HG02763 (cell line): ENCODE results near the gene PKD1.
"Not testable (repeated sequence)": the region's sequence is repeated elsewhere in the genome, so short reads cannot be mapped to it uniquely, and the experiment has no call there.

Experiments used
- ATAC-seq: cut with Tn5 transposase; IDR thresholded peaks from one replicate; pipeline ENCODE4 v1.9.1; 2021; ENCODE audit warnings: mild to moderate bottlenecking, moderate library complexity; ENCODE audit not compliant: unreplicated experiment

PKD1 gene

GRCh38 chr16:2135770-2136490 is at the start of gene PKD1:
Gene PKD1, minus strand, starts transcription at chr16:2135898. Its CDS starts 209 bp downstream, at chr16:2135689.
- not testable (repeated sequence) for ATAC-seq

- no peak for ATAC-seq
Observed at GRCh38 chr16:2184962-2185361, 49.3 kb upstream of the PKD1 start.

- ATAC-seq = no peak
Observed at GRCh38 chr16:2184346-2184745, 48.6 kb upstream of the PKD1 start.

DNA sequence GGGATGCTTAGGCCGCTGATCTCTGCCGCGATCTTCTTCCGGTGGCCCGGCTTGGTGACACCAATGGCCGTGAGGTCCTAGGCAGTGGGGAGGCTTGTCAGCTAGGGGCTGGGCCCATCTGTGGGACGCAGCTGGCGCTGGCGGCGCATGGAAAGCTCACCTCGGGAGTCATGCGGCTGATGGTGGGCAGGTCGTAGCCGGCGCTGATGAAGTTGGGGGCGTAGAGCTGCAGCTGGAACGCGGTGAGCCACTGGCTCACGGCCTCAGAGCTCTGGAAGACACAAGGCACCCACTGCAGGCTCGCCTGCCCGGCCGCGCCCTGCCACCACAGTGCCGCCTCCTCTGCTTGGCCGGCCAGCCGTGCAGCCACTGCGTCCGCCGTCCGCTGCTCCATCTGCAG is 48.0 kb upstream of the PKD1 start:
- ATAC-seq = no peak

DNA sequence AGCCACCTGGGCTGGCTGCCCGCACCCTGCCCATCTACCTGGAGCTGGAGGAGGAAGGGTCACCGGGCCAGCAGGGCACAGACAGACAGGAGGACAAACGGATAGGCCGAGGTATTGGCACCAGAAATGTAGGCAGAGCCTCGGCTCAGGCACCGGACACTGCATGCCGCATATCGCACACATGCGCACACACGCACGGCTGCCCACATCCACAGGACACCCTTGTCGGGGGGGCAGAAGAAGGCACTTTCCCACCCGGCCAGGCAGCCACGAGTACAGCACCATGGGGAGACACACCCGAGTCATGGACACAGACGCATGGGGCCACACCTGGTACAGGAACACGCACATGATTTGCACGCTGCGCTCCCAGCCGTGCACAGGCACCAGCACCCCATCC is 46.3 kb upstream of the PKD1 start:
- ATAC-seq = no peak

DNA sequence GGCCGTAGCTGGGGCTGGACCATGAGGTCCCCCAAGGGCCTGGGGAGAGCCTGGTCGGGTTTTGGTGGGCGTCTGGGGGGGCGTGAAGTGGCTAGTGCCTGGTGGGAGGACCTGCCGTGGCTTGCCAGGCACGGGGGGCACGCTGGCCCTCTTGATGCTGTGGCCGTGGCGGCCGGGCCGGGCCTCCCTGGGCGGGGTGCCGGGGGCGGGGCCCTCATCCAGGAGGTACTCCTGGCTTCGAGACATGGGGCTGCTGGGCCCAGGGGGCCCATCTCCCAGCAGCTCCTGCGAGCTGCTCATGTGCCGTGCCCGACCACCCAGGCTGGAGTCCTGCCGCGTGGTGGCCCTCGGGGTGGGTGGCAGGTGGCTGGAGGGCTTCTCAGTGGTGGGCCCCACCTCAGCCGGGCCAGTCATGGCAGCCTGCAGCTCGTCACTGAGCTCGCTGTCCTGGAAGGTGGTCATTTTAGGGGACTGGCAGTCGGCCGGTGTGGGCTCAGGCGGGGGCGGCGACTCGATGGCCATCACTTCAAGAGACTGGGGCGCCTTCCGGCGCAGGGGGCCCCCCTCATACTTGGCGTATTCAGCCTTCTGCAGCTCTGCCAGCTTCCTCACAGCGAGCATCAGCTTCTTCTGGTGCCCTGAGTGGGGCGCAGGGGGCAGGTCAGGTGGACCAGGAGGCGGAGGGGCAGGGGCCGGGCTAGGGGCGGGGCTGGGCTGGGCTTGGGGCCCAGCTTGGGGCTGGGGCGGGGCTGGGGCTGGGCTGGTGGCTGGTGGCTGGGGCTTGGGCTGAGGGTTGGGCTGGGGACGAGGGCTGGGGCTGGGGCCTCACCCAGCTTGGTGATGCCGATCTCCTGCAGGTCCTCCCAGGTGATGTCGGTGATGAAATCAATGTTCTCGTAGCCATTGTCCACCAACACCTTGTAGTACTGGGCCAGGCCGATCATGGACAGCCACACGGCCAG is 45.5 kb upstream of the PKD1 start:
- ATAC-seq = no peak

GRCh38 chr16:2180461-2180860 is 44.8 kb upstream of the PKD1 start:
- no peak for ATAC-seq

DNA sequence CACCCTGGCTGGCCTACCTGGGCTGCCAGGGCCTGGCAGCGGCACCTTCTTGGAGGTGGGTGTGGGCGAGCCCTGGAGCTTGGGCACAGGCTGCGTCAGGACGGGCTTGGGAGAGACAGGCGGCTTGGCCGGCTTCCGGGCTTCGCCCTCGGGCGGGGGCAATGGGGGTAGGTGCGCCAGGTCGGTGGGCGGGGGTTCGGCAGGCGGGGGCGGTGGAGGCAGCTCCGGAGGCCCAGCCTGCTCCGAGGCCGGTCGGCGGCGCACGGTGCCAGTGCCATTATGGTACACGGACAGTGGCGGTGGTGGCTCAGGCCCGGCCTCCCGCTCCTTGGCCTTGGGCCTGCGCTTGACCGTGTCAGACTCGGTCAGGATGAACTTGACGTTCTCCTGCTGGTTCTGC is 43.9 kb upstream of the PKD1 start:
- ATAC-seq = no peak

- ATAC-seq = no peak
Observed at GRCh38 chr16:2179107-2179501, 43.4 kb upstream of the PKD1 start.

GRCh38 chr16:2178321-2179106 is 42.8 kb upstream of the PKD1 start:
- no peak for ATAC-seq

DNA sequence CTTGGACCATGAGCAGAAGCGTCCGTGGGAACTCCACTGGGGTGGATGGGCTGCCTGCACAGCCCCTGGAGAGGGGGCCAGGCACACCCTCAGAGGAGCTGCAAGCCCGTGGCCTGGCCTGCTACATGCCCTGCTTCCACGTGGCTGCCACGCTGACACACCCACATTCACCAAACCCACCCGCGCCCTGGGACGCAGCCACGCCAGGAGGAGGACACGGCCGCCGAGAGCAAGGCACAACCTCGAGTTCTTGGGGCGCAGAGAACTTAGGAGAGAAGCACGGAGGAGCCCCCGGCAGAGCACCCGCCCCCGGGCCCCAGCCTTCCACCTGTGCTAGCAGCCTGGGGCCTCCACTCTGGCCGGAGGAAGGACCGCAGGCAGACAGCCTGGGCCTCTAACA is 41.9 kb upstream of the PKD1 start:
- no peak for ATAC-seq

DNA sequence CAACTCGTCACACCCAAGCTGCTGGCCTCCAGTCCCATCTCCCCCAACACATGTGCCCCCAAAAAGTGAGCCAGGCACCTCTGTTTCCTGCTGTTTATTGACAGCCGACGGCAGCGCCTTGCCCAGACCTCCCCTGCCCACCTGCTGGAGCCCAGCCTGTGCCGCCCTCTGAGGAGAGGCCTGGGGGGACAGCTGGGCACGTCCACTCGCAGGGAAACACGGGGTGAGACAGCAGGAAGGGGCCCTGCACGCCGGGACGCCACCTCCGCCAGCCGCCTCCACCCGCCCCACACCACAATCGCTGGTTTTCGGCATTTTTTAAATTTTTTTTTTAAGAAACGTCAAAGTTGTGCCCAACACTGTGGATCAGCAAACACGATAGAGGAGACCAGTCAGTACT is 41.4 kb upstream of the PKD1 start:
- ATAC-seq = no peak

DNA sequence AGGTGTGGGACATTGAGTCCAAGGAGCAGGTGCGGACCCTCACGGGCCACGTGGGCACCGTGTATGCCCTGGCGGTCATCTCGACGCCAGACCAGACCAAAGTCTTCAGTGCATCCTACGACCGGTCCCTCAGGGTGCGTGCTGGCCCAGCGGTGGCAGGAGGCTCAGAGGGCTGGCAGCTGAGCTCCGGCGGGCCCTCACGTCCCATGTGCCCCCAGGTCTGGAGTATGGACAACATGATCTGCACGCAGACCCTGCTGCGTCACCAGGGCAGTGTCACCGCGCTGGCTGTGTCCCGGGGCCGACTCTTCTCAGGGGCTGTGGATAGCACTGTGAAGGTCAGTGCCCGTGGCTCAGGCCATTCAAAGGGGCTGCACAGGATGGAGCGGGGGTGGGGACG is 40.3 kb upstream of the PKD1 start:
- no peak for ATAC-seq

DNA sequence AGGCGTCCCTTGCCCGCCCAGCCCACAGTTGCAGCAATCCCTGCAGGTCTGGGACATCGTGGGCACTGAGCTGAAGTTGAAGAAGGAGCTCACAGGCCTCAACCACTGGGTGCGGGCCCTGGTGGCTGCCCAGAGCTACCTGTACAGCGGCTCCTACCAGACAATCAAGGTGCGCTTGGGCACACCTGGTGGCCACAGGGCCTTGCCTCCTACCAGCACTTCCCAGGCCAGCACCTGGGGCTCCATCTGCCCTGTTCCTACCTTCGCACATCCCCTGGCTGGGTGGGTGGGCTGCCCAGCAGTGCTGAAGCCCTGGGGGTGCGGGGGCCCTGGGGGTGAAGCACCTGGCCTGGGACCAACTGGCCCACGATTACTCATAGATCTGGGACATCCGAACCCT is 39.8 kb upstream of the PKD1 start:
- no peak for ATAC-seq

DNA sequence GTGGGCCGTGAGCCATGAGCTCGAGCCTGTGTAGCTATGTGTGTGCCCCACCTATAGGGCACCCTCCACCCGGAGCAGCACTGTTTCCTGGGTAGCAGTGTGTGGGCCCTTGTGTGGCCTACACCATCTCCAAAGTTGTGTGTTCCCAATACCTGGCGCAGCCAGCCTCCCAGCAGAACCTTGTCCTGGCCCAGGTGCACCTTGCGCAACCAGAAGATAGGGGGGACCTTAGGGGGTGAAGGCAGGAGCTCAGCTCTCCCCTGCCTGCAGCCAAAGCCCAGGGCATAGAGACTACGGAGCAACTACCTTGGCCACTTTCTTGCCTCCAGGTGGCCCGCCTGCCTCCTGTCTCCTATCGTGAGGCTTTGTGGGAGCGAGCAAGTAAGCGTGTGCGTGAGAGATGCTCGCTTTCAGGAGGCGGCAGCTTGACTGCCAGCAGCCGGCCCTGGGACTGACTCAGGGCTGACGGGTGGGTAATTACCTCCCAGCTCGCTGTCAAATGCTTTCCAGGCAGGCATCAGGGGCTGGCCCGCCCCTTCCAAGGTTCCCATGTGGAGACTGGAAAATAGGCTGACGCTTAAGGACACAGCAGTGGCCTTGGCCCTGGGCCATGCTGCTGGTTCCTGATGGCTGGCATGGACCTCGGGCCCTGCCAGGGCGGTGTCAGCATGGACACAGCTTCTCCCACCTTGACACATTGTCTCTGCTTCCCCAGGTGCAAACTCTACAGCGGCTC is 38.9 kb upstream of the PKD1 start:
- ATAC-seq = no peak

DNA sequence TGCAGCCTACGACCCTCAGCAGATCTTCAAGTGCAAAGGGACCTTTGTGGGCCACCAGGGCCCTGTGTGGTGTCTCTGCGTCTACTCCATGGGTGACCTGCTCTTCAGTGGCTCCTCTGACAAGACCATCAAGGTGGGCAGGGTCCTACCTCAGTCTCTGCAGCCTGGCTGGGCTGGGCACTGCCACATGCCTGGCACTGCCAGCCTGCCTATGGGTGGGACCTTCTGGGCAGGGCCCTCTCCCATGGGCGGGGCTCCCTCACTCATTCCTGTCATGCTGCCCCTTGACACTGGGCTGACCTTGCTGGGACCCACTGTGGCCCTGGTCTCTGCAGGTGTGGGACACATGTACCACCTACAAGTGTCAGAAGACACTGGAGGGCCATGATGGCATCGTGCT is 38.2 kb upstream of the PKD1 start:
- no peak for ATAC-seq

GRCh38 chr16:2173366-2173765 is 37.7 kb upstream of the PKD1 start:
- no peak for ATAC-seq

DNA sequence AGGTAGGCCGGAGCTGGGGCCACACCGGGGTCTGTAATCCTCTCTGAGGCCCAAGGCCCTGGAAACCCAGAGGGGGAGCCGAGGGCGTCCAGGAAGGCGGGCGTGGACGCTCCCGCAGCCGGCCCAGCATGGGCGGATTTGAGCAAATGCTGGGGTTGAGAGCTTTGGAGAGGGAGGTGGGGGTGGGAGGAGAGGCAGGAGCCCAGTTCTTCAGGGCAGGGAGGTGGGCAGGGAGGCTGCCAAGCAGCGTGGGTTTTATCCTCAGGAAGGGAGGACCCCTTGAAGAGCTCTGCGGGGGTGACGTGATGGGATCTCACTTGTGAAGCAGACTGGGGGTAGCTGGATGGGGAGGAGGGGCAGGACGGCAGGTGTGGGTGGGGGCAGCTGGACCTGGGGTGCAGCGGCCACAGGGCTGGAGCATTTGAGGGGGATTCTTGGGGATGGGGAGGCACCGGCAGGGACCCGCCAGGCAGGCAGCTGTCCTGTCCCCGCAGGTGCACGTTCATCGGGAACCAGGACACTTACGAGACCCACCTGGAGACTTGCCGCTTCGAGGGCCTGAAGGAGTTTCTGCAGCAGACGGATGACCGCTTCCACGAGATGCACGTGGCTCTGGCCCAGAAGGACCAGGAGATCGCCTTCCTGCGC is 37.1 kb upstream of the PKD1 start:
- no peak for ATAC-seq

DNA sequence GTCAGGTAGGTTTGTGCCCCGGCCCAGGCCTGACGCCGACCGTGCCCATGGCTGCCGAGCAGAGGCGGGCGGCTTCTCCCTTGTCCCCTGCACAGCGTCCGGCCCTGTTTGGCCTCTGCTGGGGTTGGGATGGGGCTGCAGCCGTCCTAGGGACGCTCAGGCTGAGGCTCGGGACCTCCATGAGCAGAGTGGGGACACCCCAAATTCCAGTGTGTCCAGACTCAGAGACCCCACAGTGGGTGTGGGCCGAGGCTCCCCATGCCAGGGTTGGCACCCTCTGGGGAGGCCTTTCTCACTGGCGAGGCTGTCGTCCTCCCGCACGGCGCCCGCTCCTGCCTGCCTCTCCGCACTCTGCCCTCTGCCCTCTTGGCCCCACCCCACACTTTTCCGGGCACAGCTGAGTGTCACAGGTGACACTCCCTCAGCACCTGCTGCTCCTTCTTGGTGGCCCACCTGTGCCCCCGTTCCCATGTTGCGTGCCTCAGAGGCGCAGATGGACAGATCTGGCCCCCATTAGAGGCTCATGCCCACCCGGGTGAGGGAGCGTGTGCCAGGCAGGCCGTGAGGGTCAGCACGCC is 36.0 kb upstream of the PKD1 start:
- ATAC-seq = no peak
